HG03095 (cell line): ENCODE measurements around the gene SLC9A8.
"Not testable (repeated sequence)": the region's sequence is repeated elsewhere in the genome, so short reads cannot be mapped to it uniquely, and the experiment has no call there.

ENCODE experiments used
- ATAC-seq: cut with Tn5 transposase; IDR thresholded peaks from one replicate; pipeline ENCODE4 v1.9.1; 2021; ENCODE audit warnings: moderate library complexity; ENCODE audit not compliant: unreplicated experiment

The SLC9A8 gene

DNA sequence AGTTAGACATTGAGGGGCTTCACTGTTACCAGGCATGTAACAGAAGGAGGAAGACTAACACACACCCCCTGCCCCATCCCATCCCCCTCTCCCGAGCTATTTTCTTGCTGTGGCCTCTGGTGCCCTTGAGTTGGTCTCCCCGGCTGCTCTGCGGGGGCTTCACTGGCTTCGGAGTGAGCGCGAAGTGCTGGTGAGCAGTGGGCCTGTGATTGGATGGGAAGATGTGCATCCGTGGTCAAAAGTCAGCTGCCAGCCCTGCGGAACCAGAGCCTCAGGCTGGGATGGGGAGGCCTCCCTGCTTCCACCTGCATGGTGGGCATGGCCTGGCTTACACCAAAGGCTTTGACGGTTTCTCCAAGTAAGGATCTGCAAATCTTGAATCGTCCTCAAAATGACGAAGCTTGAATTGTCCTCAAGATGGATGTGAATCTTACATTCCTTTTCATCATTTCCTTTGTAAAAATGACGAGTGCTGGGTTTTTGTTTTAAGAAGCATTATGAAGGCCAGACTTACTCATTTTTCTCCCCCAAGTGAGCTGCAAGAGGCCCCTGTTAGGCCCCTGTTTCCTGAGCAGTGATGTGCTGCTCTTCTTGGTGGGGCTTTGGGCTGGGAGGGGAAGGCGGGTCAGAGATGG lies 79.0 kb downstream of the SLC9A8 start:
- ATAC-seq = no peak

- no peak for ATAC-seq
Observed at GRCh38 chr20:49892260-49892659, 79.6 kb downstream of the SLC9A8 start.

GRCh38 chr20:49892817-49893216 lies 80.2 kb downstream of the SLC9A8 start:
- no peak for ATAC-seq

DNA sequence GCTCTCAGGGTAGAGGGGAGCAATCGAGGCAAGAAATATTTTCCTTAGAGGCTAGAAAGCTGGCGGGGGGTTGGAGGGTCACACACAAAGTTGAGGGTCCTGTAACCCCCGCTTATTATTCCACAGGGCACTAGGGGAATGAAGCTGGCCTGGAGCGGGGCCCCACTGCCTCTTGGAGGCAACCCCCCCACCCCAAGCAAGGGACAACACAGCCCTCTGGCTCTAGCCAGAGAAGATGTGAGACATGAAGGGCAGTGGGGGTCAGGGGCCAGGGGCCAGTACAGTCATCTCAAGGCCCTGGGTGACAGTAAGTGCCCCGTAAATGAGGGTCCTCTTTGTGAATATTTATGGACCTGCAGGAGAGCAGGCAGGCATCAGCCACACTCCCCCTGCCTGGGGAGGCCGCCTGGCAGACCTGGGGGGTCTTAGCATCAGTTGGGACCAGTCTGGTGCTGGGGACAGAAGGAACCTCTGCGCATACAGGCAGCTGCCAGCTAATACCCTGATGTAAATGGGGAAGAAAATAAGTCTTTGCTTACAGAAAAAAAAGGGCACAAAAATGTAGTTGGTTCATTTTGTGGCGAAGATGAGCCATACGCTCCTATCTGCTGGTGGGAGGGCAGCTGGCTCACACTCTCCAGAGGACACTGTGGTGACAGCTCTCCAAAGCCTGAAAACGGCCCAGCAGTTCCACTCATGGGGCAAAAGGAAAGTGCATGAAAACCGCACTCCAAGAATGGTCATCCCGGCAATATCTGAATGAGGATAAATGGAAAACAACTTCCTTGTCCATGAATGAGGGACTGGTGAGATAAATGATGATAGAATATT lies 80.8 kb downstream of the SLC9A8 start:
- no peak for ATAC-seq

DNA sequence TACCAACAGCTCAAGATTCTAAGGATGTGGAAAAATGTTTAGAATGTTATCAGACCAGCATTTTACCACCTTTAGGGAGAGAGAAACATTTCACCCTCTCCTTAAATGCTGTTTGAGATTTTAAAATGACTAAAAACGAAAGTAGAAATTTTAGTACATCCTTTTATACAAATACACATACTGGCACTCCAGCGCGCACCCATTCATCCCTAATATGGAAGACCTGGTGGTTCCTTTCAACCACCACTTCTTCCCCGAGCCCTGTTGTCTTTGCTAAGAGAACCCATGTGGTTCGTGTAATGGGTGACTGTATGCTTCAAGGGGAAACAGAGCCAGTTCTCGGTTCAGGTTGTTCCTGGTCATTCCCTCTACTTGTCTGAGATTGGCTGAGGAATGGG lies 81.4 kb downstream of the SLC9A8 start:
- no peak for ATAC-seq

- not testable (repeated sequence) for ATAC-seq
Observed at GRCh38 chr20:49895474-49896093, 83.0 kb downstream of the SLC9A8 start.

- ATAC-seq = no peak
Observed at GRCh38 chr20:49896204-49896603, 83.6 kb downstream of the SLC9A8 start.

- no peak for ATAC-seq
Observed at GRCh38 chr20:49899541-49900383, 87.1 kb downstream of the SLC9A8 start.

DNA sequence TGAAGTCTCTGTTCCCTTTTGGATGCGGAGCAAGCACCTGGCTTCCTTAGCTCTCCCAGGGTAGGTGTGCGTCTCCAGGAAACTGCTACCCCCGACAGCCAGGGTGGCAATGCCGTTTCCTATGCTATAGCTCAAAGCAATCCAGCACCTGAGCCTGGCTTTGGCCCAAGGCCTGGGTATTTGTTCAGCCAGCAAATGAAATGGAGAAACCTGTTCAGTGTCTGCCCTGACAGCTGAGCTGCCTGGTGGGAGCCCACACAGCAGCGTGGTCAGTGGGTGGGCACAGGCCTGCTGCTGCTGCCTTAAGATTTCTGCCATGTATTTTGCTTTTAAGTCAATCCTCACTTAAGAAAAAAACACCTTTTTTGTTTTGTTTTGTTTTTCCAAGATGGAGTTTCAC lies 89.0 kb downstream of the SLC9A8 start:
- ATAC-seq = no peak

DNA sequence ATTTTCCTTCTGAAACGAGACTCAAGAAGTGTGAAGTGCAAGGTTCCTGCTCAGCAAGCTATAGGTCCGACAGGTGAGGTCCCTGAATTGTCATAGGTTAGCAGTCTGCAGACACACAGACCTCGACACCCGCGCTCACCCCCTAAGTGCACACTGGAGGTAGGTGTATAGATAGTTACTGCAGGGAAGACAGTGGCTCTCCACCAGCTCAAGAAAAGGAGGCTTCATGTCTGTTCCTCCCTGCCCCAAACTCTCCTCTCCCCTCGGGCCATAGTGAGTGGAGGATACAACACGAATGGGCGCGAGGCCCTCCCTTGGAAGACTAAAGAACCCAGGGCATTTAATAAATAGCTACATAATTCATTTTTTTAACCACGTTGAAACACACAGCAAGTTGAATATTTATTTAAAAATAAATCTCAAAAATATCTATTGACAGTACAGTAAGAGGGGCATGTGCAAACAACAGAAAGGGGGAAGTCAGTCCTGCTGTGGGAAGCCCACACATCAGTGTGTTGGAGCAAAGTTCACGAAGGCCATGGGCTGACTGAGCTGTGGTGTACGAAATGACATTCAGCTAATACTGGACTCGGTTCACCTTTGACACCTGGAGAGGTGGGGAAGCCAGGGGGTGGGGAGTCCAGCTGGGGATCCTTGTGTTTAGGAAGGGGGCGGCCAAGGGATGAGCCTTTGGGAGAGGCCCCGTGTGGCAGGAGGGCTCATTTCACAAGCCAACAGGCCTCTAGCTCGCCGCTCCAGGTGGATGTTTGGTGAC lies 92.0 kb downstream of the SLC9A8 start:
- no peak for ATAC-seq

- no peak for ATAC-seq
Observed at GRCh38 chr20:49905415-49906091, 92.9 kb downstream of the SLC9A8 start.

- no peak for ATAC-seq
Observed at GRCh38 chr20:49906101-49906604, 93.5 kb downstream of the SLC9A8 start.

- no peak for ATAC-seq
Observed at GRCh38 chr20:49906615-49907154, 94.1 kb downstream of the SLC9A8 start.

DNA sequence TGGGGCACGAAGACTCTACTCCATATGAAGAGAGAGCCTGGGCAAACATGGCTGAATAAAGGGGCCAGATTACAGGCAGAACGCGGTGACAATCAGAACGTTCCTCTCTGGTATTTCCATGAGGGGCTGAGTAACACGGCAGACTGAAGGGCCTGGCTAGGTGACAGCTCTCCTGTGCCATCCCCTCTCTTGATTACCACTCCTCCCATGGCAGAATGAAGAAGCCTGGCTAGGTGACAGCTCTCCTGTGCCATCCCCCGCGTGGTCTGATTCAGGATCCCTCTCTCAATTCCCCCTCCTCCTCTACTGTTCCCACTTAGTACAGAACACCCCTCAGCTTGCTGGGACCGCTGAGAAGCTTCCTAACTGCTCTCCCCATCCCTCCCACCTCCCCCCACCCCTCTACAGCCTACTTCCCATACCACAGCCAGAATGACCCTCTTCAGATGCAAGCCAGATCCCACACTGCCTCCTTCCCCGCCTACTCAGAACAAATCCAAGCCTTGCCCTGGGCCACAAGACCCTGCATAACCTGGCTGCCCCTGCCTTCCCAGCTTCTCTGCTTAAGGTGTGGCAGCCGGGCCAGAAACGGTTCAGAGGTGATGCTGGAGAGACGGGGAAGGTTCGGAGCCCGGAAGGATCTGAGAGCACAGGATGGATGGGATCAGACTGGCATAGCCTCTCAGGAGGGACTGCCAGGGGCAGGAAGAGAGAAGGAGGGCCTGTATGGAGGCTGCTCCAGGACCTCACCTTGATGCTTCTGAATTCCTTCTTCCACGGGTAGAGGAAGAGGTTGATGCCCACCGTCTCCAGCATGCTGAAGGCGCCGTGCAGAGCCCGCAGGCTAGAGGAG lies 95.0 kb downstream of the SLC9A8 start:
- no peak for ATAC-seq

GRCh38 chr20:49908258-49908565 lies 95.6 kb downstream of the SLC9A8 start:
- ATAC-seq = no peak

DNA sequence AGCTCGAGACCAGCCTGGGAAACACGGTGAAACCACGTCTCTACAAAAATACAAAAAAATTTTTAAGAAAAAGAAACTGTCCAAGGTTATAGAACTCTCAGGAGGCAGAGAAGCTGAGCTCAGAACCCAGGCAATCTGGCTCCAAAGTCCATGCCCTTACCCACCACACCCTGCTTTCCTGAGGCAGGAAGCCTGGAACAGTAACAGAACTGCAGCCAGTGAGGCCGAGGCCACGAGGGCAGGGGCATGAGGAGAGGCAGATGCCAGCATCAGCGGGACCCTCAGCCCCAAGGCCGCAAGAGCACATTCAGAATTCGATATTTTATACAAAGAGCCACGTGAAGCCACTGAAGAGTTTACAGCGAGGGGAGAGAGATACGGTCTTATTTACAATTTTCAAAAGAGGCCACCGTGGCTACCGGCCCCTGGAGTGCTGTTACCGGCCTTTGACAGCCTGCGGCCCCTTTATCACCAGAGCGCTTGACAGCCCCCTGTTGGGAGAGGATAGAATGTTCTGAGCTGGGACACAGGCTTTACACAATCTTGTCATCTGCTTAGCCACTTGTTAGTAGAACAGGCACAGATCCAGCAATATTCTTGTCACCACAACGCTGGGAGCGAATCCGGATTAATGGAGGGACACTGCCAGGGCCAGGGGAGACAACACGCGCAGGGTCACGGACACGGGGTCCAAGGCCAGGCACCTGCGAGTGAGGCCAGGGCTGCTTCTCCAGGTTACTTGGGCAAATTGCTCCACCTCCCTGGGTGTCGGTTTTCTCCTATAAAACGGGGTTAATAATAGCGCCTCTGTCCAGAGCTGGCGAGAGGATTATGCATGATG lies 97.1 kb downstream of the SLC9A8 start:
- no peak for ATAC-seq

- ATAC-seq = no peak
Observed at GRCh38 chr20:49910340-49910706, 97.7 kb downstream of the SLC9A8 start.
